NCI-H1436 (cell line): ENCODE measurements around the gene SCAF1.
"Not testable (repeated sequence)": the region's sequence is repeated elsewhere in the genome, so short reads cannot be mapped to it uniquely, and the experiment has no call there.

ENCODE experiments used
- DNase-seq: peaks from one replicate; lab custom pipeline; 2025; lab: John Stamatoyannopoulos, UW

Gene SCAF1

DNA sequence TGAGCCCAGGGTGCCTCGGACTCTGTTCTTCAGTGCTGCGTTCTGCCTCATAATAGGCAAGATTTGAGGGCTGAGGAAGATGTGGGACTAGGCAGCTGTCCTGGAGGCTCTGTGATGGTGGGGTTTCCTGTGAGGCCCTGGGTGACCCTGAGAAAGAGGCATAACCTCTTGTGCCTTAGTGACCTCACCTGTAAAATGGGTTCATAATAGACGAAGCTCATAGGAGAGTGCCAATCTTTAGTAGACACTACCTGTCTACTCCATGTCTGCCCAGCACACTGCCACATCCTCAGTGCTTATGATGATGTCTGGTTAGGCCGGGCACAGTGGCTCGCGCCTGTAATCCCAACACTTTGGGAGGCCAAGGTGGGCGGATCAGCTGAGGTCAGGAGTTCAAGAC lies 25.5 kb upstream of the SCAF1 start:
- no peak for DNase-seq

GRCh38 chr19:49616945-49617344 lies 25.1 kb upstream of the SCAF1 start:
- no peak for DNase-seq

DNA sequence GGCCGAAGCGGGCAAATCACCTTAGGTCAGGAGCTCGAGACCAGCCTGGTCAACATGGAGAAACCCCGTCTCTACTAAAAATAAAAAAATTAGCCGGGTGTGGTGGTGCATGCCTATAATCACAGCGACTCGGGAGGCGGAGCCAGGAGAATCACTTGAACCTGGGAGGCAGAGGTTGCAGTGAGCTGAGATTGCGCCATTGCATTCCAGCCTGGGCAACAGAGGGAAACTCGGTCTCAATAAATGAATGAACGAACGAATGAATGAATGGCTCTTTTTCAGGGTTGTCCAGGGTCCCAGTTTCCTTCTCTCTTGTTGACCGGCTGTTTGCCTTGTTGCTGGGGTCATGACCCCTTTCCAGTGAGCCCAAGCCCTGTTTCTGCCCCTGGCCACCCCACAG lies 24.1 kb upstream of the SCAF1 start:
- DNase-seq: not testable (repeated sequence)

DNA sequence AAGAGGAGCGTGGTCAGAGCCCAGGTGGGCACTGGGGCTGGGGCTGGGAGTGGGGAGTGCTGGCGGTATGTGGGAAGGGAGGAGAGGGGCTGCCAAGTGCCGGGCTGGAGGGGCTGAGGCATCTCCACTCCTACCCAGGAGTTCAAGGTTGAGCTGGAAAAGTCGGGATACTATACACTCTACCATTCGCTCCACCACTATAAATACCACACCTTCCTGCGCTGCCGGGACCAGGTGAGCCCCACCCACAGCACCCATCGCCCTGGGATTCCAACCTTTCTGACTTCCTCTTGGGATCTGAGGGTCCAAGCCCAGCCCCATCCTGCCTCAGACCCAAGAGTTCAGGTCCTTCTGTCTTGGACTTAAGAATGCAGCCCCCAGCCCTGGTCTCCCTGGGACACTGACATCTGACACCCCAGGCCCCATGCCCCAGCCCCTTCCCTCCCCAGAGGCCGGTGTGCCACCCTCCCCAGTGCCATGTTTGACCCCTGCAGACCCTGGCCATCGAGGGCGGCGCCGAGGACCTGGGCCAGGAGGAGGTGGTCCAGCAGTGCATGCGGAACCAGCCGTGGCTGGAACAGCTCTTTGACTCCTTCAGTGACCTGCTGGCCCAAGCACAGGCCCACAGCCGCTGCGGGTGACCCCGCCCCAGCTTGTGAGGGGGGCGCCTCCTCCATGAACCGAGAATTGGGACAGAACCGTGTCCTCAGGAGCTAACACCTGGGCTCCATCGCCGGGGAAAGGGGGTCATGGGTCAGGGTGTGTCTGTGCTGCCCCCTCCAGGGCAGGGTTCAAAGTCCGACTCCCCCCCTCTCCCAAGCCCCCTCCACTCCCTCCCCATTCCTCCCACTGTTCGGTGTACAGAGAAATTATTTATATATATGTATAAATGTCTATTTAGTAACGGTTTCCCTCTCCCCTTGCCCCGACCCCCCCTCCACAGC lies 16.8 kb upstream of the SCAF1 start:
- no peak for DNase-seq

GRCh38 chr19:49626226-49626625 lies 15.8 kb upstream of the SCAF1 start:
- no peak for DNase-seq

DNA sequence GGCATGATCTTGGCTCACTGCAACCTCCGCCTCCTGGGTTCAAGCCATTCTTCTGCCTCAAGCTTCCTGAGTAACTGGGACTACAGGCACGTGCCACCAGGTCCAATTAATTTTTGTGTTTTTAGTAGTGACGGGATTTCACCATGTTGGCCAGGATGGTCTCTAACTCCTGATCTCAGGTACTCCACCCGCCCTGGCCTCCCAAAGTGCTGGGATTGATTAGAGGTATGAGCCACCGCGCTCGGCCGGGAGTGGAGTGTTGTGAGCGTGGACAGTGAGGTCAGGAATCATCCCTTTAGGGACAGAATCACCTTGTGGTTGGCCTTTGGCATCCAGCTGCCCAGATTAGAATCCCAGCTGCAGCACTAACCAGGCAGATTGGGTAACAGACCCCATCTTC lies 12.3 kb upstream of the SCAF1 start:
- DNase-seq: no peak

- DNase-seq: no peak
Measured at GRCh38 chr19:49631014-49631588, 10.9 kb upstream of the SCAF1 start.

DNA sequence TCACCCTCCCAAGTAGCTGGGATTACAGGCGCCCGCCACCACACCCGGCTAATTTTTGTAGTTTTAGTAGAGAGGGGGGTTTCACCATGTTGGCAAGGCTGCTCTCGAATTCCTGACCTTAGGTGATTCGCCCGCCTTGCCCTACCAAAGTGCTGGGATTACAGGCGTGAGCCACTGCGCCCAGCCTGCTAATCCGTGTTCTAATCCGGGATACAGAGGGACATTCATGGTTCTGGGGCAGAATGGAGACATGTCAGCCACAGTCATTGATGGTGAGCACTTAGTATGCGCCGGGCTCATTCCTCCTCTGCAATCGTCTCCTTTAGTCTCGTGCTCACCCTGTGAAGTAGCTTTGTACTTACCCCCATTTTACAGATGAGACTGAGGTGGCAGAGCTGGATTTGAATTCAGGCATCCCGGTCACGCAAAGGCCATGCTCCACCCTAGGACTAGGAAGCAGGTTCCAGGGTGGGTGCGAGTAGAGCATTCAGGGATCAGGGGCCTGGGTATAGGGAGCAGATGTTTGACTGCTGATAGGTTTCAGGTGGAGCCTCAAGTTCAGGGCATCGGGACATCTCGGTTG lies 10.3 kb upstream of the SCAF1 start:
- DNase-seq: no peak

- no peak for DNase-seq
Measured at GRCh38 chr19:49632576-49632975, 9.4 kb upstream of the SCAF1 start.

DNA sequence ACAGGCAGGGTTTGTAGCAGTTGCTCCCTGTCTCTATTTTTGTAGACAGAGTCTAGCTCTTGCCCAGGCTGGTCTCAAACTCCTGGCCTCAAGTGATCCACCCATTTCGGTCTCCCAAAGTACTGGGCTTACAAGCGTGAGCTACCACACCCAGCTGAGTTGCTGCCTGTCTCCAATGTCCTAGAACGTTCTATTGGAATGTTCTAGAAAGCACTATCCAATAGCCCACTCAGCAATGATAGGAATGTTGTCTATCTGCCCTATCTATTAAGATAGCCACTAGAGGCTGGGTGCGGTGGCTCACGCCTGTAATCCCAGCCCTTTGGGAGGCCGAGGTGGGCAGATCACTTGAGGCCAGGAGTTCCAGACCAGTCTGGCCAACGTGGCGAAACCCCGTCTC lies 8.7 kb upstream of the SCAF1 start:
- not testable (repeated sequence) for DNase-seq

GRCh38 chr19:49635530-49636232 lies 6.3 kb upstream of the SCAF1 start:
- no peak for DNase-seq

DNA sequence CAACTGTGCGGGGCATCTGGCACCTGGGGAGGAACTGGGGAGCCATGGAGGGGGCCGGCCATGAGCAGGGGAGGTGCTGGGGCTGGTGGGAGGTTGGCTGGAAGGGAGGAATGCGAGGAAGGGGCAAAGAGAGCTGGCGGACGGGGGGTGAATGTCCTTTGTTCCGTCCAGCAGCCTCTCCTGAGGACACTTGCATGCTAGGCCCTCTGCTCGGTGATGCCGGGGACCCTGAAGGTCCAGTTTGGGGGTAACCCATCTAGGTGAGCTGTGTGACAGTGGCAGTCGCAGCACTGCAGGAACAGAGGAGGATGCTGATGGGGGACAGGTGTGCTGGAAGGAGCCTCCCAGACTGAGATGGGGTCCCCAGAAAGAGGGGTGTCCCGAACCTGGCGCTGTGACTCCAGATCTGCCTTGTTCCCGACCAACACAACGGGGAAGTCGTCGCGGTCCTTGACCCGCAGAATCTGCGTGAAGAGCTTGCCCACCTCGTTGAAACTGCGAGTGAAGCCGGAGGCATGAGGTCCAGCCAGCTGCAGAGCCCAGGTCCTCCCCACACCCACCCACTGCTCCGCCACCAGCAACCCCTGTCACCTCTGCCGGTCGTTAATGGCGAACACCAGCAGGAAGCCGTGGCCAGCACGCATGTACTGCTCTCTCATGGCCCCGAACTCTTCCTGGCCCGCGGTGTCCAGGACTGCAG lies 5.6 kb upstream of the SCAF1 start:
- DNase-seq: no peak

DNA sequence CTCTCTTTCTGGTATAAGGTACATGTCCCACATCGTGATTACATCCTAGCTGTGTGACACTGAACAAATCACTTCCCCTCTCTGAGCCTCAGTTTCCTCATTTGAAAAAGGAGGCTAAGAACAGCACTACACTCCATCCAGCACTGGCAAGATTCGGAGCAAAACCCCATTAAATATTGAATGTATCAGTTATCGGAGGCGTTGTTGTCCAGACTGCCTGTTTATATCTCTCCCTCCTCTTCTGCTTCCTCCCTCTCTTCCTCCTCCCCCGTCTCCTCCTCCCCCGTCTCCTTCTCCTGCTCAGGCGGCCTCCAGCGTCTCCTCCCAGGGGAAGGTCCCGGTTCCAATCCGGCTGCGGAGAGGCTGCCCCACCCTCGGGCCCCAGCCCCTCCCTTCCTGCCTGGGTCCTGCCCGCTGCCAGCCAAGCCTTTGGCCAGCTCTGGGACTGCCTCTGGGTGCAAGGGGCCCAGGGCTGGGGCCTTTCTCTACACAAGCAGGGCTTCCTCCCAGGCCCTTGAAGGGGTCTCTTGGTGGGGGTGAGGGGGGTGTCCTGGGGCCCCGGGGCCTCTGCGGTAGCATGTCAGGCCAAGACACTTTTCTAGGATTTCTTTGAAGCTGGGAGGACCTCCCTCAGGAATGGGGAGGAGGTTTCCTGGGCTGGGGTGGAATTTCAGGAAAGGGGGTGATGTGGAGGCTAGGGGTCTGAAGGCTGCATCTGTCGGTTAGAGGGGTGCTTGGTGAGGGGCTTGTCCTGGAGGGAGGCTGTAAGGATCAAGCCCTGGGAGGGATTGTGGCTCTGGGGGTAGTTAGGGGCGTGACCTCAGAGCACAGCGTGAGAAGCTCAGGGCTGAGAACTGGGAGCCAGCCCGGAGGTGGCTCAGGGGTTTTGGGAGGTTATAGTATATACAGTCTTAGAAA lies 3.9 kb upstream of the SCAF1 start:
- peak; percentile 22 for DNase-seq

DNA sequence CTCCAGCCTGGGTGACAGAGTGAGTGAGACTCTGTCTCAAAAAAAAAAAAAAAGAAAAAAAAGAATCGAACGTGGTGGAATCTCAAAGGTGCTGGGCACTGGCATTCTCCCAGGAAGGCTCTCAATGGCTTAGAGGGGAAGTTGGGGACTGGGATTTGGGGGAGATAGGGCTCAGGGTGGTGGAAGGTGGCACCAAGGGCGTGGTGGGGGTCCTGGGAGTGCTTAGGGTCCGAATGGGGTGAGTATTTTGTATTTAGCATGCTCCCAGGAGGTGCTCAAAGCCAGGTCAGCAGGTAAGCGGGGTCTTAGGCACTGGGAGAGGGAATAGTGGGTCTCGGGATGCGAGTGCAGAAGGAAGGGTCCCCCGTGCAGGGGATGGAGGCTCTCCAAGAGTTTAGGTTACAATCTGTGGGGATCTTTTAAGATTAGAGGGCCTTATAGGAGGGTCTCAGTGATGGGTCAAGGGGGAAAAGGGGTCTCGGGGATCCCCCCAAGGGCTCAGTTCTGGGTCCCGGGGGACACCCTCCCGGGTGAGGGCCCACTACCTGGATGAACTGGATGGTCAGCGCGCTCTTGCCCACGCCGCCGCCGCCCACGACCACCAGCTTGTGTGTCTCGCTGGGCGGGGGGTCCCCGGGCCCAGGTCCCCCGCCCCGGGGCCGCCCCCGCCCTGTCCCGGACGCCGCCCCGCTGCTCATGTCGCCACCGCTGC lies 2.5 kb upstream of the SCAF1 start:
- DNase-seq: no peak

GRCh38 chr19:49640113-49640898 lies 1.7 kb upstream of the SCAF1 start, which contains the start of gene RRAS:
RRAS (minus strand) TSS chr19:49640143; CDS start chr19:49640098, 45 bp downstream.
- DNase-seq: peak; percentile 100

GRCh38 chr19:49642492-49643035 lies 555 bp downstream of the SCAF1 start:
- no peak for DNase-seq

GRCh38 chr19:49643466-49643865 lies 1.5 kb downstream of the SCAF1 start:
- DNase-seq: no peak

- DNase-seq: no peak
Measured at GRCh38 chr19:49645592-49645991, 3.6 kb downstream of the SCAF1 start.

- DNase-seq: no peak
Measured at GRCh38 chr19:49645995-49646394, 4.0 kb downstream of the SCAF1 start.
